Measurements from ENCODE around the gene FSTL4. TPM values are rescaled to one million over a fixed set of nuclear protein-coding genes. Genes with fewer than 3 reads are reported as not detected.

FSTL4 gene
- total RNA-seq, 4 donors from 2014 or later: 0.41 TPM; not detected in 3

GRCh38 chr5:133433641-133434040 is 178.7 kb downstream of the FSTL4 start:
- H3K36me3 ChIP-seq: no peaks in the 10 kb centered on the region
- TF ChIP-seq CTCF (IDR thresholded peaks at IDR 0.05): no peak
- TF ChIP-seq POLR2A (IDR thresholded peaks at IDR 0.05): no peak
- intact Hi-C loops (cut with DNase I; ENCODE audit: low total_unique reads): no loop called here
- H3K27me3 ChIP-seq: no peaks in the 10 kb centered on the region
- no peak overlapping the region for H3K27ac ChIP-seq
- H3K4me3 ChIP-seq: no peak overlapping the region
- H3K4me1 ChIP-seq: no peaks in the 10 kb centered on the region
- no peaks in the 10 kb centered on the region for H3K9me3 ChIP-seq
- no peak for DNase-seq

- Histone ChIP-seq H3K27ac (no peak overlapping the region), H3K4me3 (no peak overlapping the region), H3K27me3 (no peaks in the 10 kb centered on the region), H3K9me3 (no peaks in the 10 kb centered on the region), H3K36me3 (no peaks in the 10 kb centered on the region), H3K4me1 (no peaks in the 10 kb centered on the region)
- no peak for TF ChIP-seq CTCF (IDR thresholded peaks at IDR 0.05)
- TF ChIP-seq POLR2A (IDR thresholded peaks at IDR 0.05): no peak
- DNase-seq: no peak
- intact Hi-C loops (cut with DNase I; ENCODE audit: low total_unique reads): no loop called here
Observed at GRCh38 chr5:133432956-133433532, 179.3 kb downstream of the FSTL4 start.

GRCh38 chr5:133431326-133431865 is 180.9 kb downstream of the FSTL4 start:
- Histone ChIP-seq H3K4me3 (no peak overlapping the region), H3K27me3 (no peaks in the 10 kb centered on the region), H3K9me3 (no peaks in the 10 kb centered on the region), H3K27ac (no peak overlapping the region), H3K36me3 (no peaks in the 10 kb centered on the region), H3K4me1 (no peaks in the 10 kb centered on the region)
- intact Hi-C loops (cut with DNase I; ENCODE audit: low total_unique reads): no loop called here
- TF ChIP-seq POLR2A (IDR thresholded peaks at IDR 0.05) (no peak), CTCF (IDR thresholded peaks at IDR 0.05) (no peak)
- no peak for DNase-seq

GRCh38 chr5:133430095-133430494 is 182.2 kb downstream of the FSTL4 start:
- DNase-seq: no peak

GRCh38 chr5:133429046-133429445 is 183.3 kb downstream of the FSTL4 start:
- H3K4me1 ChIP-seq: no peaks in the 10 kb centered on the region
- no peaks in the 10 kb centered on the region for H3K9me3 ChIP-seq
- no peaks in the 10 kb centered on the region for H3K36me3 ChIP-seq
- no peak for DNase-seq
- intact Hi-C loops (cut with DNase I; ENCODE audit: low total_unique reads): no loop called here
- no peak overlapping the region for H3K27ac ChIP-seq
- no peaks in the 10 kb centered on the region for H3K27me3 ChIP-seq
- TF ChIP-seq CTCF (IDR thresholded peaks at IDR 0.05) (no peak), POLR2A (IDR thresholded peaks at IDR 0.05) (no peak)
- H3K4me3 ChIP-seq: no peak overlapping the region

More at GRCh38 chr5:133430095-133430494, 182.2 kb downstream of the FSTL4 start:
- intact Hi-C loops (cut with DNase I; ENCODE audit: low total_unique reads): no loop called here
- no peaks in the 10 kb centered on the region for H3K4me1 ChIP-seq
- no peak overlapping the region for H3K27ac ChIP-seq
- no peaks in the 10 kb centered on the region for H3K36me3 ChIP-seq
- TF ChIP-seq POLR2A (IDR thresholded peaks at IDR 0.05): no peak
- H3K9me3 ChIP-seq: no peaks in the 10 kb centered on the region
- H3K27me3 ChIP-seq: no peaks in the 10 kb centered on the region
- no peak overlapping the region for H3K4me3 ChIP-seq

All from uterus (tissue), 4 donors.